ENCODE results near the gene KRTAP10-10.
A peak's percentile ranks its signal among the peaks of the same experiment; 100 is the strongest.
"Not testable (repeated sequence)": the region's sequence is repeated elsewhere in the genome, so short reads cannot be mapped to it uniquely, and the experiment has no call there.

KRTAP10-10 gene

GRCh38 chr21:44646366-44647221 is 9.4 kb downstream of the KRTAP10-10 start, which contains the start of gene KRTAP10-11:
TSS of gene KRTAP10-11 (plus strand) at chr21:44646414. CDS start at chr21:44646459, 45 bp downstream.
- H3K27ac Mint-ChIP-seq, H3K4me3 Mint-ChIP-seq, DNase-seq, H3K4me1 Mint-ChIP-seq: not testable (repeated sequence)
- H3K27me3 Mint-ChIP-seq = peaks cover 22% of the 10 kb centered on the region
- H3K36me3 Mint-ChIP-seq = peaks cover 11% of the 10 kb centered on the region
- H3K9me3 Mint-ChIP-seq = peaks cover 32% of the 10 kb centered on the region
- CTCF ChIA-PET = interaction anchor here (0.6 to 1.8 kb wide), 2 partner anchors 11 to 39 kb away, joined by 3 to 4 read pairs; partner anchors contain the start of gene KRTAP12-3

GRCh38 chr21:44647222-44647552 is 10.0 kb downstream of the KRTAP10-10 start:
- DNase-seq = no peak
- no peak overlapping the region for H3K4me3 Mint-ChIP-seq
- H3K9me3 Mint-ChIP-seq = peaks cover 30% of the 10 kb centered on the region
- peaks cover 11% of the 10 kb centered on the region for H3K36me3 Mint-ChIP-seq
- no peaks in the 10 kb centered on the region for H3K4me1 Mint-ChIP-seq
- CTCF ChIA-PET = interaction anchor here (1.8 kb wide), 1 partner anchor 10 kb away, joined by 4 read pairs; the partner anchor contains the start of gene KRTAP12-3
- peaks cover 22% of the 10 kb centered on the region for H3K27me3 Mint-ChIP-seq
- H3K27ac Mint-ChIP-seq = no peak overlapping the region

GRCh38 chr21:44648557-44649311 is 11.6 kb downstream of the KRTAP10-10 start:
- no peak overlapping the region for H3K27ac Mint-ChIP-seq
- no peak for DNase-seq
- CTCF ChIA-PET = no interaction called here

DNA sequence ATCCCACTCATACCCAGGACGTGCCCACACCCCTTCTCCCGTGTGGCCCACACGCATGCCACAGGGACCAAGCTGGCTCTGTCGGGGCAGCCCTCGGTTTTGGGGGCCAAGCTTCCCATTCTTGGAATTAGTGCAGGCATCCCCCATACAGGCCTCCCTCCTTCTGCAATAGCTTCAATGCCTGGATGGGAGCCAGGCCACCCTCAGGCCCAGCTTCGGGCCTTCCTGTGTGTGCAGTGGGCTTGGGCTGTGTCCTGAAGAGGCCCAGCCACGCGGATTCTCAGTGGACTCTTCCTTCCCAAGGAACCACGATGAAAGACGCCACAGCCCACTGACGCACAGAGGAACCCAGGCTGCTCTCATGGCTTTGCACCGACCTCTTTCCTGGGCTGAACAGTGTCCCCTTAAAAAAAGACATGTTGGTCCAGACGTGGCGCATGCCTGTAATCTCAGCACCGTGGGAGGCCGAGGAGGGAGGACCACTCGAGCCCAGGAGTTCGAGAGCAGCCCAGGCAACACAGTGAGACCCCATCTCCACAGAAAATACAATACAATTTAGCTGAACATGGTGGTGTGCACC is 12.5 kb downstream of the KRTAP10-10 start:
- H3K27me3 Mint-ChIP-seq = peaks cover 16% of the 10 kb centered on the region
- CTCF ChIA-PET = no interaction called here
- H3K27ac Mint-ChIP-seq = no peak overlapping the region
- no peak overlapping the region for H3K4me3 Mint-ChIP-seq
- peaks cover 22% of the 10 kb centered on the region for H3K36me3 Mint-ChIP-seq
- H3K9me3 Mint-ChIP-seq = peaks cover 24% of the 10 kb centered on the region
- DNase-seq = no peak
- peaks cover 12% of the 10 kb centered on the region for H3K4me1 Mint-ChIP-seq

More at GRCh38 chr21:44648557-44649311, 11.6 kb downstream of the KRTAP10-10 start:
- no peak overlapping the region for H3K4me3 Mint-ChIP-seq
- peaks cover 27% of the 10 kb centered on the region for H3K9me3 Mint-ChIP-seq
- H3K27me3 Mint-ChIP-seq = peaks cover 20% of the 10 kb centered on the region
- peaks cover 3% of the 10 kb centered on the region for H3K4me1 Mint-ChIP-seq
- peaks cover 18% of the 10 kb centered on the region for H3K36me3 Mint-ChIP-seq

DNA sequence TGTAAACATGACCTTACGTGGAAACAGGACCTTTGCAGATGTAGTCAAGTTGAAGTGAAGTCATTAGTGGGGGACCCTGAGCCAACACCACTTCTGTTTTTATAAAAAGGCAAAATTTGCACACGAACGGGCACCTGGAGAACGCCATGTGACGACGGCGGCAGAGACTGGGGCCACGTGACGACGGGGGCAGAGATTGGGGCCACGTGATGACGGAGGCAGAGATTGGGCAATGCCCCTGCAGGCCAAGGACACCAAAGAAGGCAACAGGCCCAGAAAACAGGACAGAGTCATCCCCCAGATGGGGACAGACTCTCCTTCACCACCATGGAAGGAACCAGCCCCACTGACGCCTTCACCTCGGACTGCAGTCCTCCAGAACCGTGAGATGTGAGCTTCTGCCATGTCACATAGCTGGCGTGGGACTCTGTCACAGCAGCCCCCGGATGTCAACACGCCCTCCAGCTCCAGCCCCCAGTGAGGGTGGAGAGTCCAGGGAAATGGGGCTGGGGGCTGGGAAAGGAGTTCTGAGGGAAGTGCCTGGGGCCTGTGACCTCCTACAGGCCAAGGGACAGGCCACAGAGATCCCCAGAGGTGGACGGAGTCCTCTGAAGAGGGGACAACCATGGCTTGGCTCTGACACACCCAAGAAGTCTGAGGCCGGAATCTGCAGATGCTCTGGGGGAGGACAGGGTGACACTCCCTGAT is 13.3 kb downstream of the KRTAP10-10 start:
- H3K27me3 Mint-ChIP-seq = peaks cover 16% of the 10 kb centered on the region
- no peak overlapping the region for H3K4me3 Mint-ChIP-seq
- peaks cover 19% of the 10 kb centered on the region for H3K4me1 Mint-ChIP-seq
- CTCF ChIA-PET = no interaction called here
- H3K36me3 Mint-ChIP-seq = peaks cover 23% of the 10 kb centered on the region
- no peak overlapping the region for H3K27ac Mint-ChIP-seq
- peaks cover 24% of the 10 kb centered on the region for H3K9me3 Mint-ChIP-seq
- no peak for DNase-seq

DNA sequence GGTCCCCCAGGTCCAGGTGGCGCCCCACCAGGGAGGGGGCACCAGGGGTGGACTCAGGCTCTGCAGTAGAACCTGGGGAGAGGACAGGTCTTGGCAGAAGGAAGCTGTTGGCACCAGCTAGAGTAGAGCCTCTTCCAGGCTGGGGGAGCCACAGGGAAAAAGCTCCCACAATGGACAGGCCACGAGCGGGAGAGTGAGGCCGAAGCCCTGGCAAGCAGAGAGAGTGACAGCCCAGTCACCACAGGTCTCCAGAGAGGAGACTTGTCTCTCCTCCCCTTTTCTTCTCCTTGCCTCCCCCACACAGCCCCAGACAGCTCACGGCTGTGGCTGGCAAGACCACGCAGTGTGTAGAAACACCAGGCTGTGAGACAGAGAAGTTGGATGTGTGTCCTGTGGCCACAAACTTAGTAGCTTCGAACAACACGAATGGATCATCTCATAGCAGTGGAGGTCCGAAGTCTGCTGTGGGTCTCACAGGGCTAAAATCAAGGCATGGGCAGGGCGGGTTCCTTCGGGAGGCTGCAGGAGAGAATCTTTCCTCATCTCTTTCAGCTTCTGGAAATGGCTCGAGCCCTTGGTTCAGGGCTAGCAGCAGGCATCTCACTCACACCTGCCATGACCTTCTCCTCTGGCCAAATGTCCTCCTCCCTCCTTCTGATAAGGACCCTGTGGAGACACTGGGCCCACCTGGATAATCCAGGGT is 14.0 kb downstream of the KRTAP10-10 start:
- H3K9me3 Mint-ChIP-seq = peaks cover 29% of the 10 kb centered on the region
- CTCF ChIA-PET = no interaction called here
- H3K27ac Mint-ChIP-seq = no peak overlapping the region
- no peak for DNase-seq
- peaks cover 16% of the 10 kb centered on the region for H3K27me3 Mint-ChIP-seq
- H3K4me1 Mint-ChIP-seq = peaks cover 23% of the 10 kb centered on the region
- H3K4me3 Mint-ChIP-seq = no peak overlapping the region
- peaks cover 26% of the 10 kb centered on the region for H3K36me3 Mint-ChIP-seq

DNA sequence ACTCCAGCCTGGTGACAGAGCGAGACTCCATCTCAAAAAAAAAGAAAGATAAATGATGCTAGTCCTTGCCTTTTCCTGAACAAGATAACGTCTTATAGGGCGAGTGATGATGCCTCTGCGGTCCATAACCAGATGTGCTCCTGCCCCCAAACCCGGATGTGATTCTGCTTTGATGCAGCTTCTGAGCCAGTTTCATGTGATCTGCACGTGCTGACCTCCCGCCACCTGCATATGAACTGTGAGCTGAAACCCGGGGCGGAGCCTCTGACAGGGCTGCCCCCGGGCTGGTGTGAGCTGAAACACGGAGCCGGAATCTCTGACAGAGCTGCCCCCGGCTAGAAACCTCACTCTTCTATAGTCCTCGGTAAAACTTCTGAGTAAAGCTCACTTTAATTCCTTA is 16.0 kb downstream of the KRTAP10-10 start:
- H3K4me1 Mint-ChIP-seq = peaks cover 43% of the 10 kb centered on the region
- CTCF ChIA-PET = interaction anchor here (0.7 kb wide), 1 partner anchor 34 kb away, joined by 3 read pairs; no protein-coding TSS in a partner anchor

DNA sequence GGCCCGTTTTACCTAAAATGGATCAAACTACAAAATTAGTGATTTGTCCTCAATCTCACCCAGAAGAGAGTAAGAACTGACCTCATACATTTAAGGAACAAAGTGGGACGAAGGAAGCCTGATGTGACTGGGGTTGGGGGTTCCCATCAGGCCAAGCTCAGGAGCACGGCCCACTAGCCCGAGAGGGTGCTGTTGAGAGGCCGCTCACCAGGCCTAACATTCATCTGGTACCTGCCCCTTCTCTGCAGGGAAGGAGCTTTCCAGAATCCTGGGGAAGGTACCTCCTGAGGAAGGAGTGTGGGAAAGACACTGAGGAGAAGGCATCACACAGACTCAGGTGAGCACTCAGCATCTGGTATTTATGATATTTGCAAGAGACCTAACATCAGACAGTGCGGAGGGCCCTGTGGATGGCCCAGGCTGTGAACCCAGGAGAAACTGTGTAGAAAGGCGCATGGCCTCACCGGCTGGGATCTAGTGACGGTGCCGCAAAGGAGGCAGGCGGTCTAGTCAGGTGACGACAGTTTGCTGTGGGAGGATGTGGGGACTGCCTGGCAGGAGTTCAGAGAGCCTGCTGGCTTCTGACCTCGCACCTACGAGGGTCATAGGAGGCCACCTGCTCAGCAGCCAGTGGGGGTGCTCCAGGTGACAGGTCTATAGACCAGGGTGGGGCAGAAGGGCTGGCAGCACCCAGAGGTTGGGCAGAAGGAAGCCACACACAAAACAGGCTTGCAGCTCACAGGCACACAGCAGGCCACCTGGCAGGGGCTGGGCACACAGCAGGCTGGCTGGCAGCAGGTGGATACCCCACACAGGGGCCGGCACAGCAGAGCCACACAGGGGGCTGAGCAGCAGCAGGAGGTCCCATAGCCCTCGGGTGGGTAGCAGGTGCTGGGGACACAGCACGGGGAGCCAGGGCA is 16.8 kb downstream of the KRTAP10-10 start:
- no peak overlapping the region for H3K4me3 Mint-ChIP-seq
- CTCF ChIA-PET = interaction anchor here (0.7 to 1.0 kb wide), 2 partner anchors 30 to 35 kb away, joined by 3 read pairs; no protein-coding TSS in a partner anchor
- peaks cover 3% of the 10 kb centered on the region for H3K27me3 Mint-ChIP-seq
- peaks cover 51% of the 10 kb centered on the region for H3K4me1 Mint-ChIP-seq
- peaks cover 52% of the 10 kb centered on the region for H3K36me3 Mint-ChIP-seq
- peak overlapping the region; percentile 85 for H3K27ac Mint-ChIP-seq
- DNase-seq = peak; percentile 48
- peaks cover 53% of the 10 kb centered on the region for H3K9me3 Mint-ChIP-seq

More for the DNA sequence above, 16.0 kb downstream of the KRTAP10-10 start:
- Mint-ChIP-seq H3K27ac (no peak overlapping the region), H3K9me3 (peaks cover 48% of the 10 kb centered on the region), H3K36me3 (peaks cover 44% of the 10 kb centered on the region), H3K27me3 (peaks cover 3% of the 10 kb centered on the region), H3K4me3 (no peak overlapping the region)
- DNase-seq = no peak

DNA sequence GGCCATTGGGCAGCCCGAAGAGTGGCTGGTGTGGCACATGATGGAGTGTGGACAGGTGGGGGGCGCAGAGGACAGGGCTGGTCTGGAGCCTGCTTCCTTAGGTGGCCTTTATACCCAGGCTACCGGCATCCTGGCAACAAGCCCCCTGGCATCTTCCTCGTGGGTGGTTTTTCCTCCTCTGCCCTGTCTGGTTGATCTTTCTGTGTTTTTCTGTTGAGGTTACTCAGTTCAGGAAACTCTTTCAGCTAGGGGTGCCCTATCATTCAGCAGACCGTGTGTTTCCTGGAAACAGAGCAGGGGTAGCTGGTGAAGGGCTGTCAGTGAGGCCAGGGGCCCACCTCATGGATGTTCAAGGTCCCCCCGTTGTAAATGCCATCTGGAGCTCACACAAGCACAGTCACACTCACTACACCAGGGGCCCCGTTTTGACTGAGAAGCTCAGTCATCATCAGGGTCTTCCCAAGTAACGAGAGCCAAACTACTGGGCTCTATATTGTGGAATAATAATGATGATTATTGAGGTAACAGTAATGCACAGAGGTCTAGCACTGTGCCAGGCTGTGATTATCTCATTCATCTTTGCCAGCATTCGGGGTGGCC is 17.5 kb downstream of the KRTAP10-10 start, which contains the start of gene KRTAP12-4:
KRTAP12-4 (minus strand) TSS at position 84 of the 600 bp plus-strand sequence; CDS start at position 39, 45 bp downstream.
- DNase-seq = no peak
- Mint-ChIP-seq H3K4me1 (peaks cover 58% of the 10 kb centered on the region), H3K27me3 (peaks cover 3% of the 10 kb centered on the region), H3K27ac (peak within 1 kb of the TSS; percentile 85), H3K4me3 (no peak within 1 kb of the TSS), H3K9me3 (peaks cover 61% of the 10 kb centered on the region), H3K36me3 (peaks cover 59% of the 10 kb centered on the region)
- CTCF ChIA-PET = interaction anchor here (1.0 kb wide), 1 partner anchor 31 kb away, joined by 3 read pairs; no protein-coding TSS in a partner anchor

DNA sequence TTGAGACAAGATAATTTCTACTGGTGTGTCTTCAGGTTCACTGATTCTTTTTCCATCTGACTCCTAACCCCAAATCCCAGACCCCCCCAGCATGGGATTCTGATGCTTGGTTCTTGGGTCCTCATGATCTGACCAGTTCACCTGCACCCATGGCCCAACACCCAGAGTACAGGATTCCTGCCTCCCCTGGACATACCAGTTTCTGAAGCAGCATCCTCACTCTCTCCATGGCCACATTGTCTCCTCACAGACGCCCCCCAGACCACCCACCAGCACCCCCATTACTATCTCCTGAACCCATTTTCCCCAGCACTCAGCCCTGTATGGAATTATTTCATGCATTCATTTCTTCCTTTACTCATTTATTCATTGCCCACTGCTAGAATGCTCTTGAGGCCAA is 19.7 kb downstream of the KRTAP10-10 start:
- no peak for DNase-seq
- CTCF ChIA-PET = interaction anchor here (1.6 kb wide), 1 partner anchor 10 kb away, joined by 4 read pairs; the partner anchor contains the start of gene KRTAP10-11
- peaks cover 67% of the 10 kb centered on the region for H3K9me3 Mint-ChIP-seq
- H3K36me3 Mint-ChIP-seq = peaks cover 66% of the 10 kb centered on the region
- no peak overlapping the region for H3K4me3 Mint-ChIP-seq
- peak overlapping the region; percentile 97 for H3K27ac Mint-ChIP-seq
- H3K4me1 Mint-ChIP-seq = peaks cover 65% of the 10 kb centered on the region
- peaks cover 6% of the 10 kb centered on the region for H3K27me3 Mint-ChIP-seq

GRCh38 chr21:44657635-44658540 is 20.7 kb downstream of the KRTAP10-10 start, which contains the start of gene KRTAP12-3:
TSS of gene KRTAP12-3 (plus strand) at chr21:44657932. CDS start at chr21:44657980, 48 bp downstream.
- CTCF ChIA-PET = interaction anchor here (0.6 to 1.6 kb wide), 2 partner anchors 11 to 39 kb away, joined by 3 to 4 read pairs; partner anchors contain the start of gene KRTAP10-11
- H3K27me3 Mint-ChIP-seq = peaks cover 6% of the 10 kb centered on the region
- H3K27ac Mint-ChIP-seq = peak within 1 kb of the TSS; percentile 97
- peak; percentile 68 for DNase-seq
- H3K36me3 Mint-ChIP-seq = peaks cover 70% of the 10 kb centered on the region
- H3K4me3 Mint-ChIP-seq = peak within 1 kb of the TSS; percentile 36
- H3K9me3 Mint-ChIP-seq = peaks cover 70% of the 10 kb centered on the region
- peaks cover 65% of the 10 kb centered on the region for H3K4me1 Mint-ChIP-seq
